Activated naive CD8-positive, alpha-beta T cell treated with anti-CD3 and anti-CD28 coated beads, Interleukin-2, amount 10 ng/mL, durations not matched to agents 7 days and 5 days (primary cell): ENCODE data around the gene USO1. TPM values are rescaled to one million over a fixed set of nuclear protein-coding genes. Genes with fewer than 3 reads are reported as not detected.
"Not testable (repeated sequence)": the region's sequence is repeated elsewhere in the genome, so short reads cannot be mapped to it uniquely, and the experiment has no call there.

ENCODE experiments used
- ATAC-seq: fragments of 150-1000 bp; cut with Tn5 transposase; one replicate; pipeline ENCODE4 v1.10.0; 2021; ENCODE audit warnings: low read depth, moderate library complexity
- POLR2A ChIA-PET: fragments of 350-600 bp; sonication (Branson Sonifier 250); formaldehyde crosslinking; loops from one replicate; lab custom pipeline; 2021; ENCODE audit warnings: antibody characterized with exemption; lab: Charles Lee
- DNase-seq: peaks from one replicate; pipeline ENCODE4 v3.0.0; 2021
- H3K27ac Mint-ChIP-seq: one replicate; pipeline ENCODE4 v1.8.0; 2022; ENCODE audit warnings: mild to moderate bottlenecking, mixed read lengths
- H3K27me3 Mint-ChIP-seq: one replicate; pipeline ENCODE4 v1.8.0; 2022; ENCODE audit warnings: mild to moderate bottlenecking, moderate library complexity, mixed read lengths
- H3K36me3 Mint-ChIP-seq: one replicate; pipeline ENCODE4 v1.8.0; 2021; ENCODE audit warnings: mild to moderate bottlenecking, mixed read lengths
- H3K4me1 Mint-ChIP-seq: one replicate; pipeline ENCODE4 v1.8.0; 2021; ENCODE audit warnings: mixed read lengths
- H3K4me3 Mint-ChIP-seq: one replicate; pipeline ENCODE4 v1.8.0; 2022; ENCODE audit warnings: mild to moderate bottlenecking, moderate library complexity, mixed read lengths
- H3K9me3 Mint-ChIP-seq: one replicate; pipeline ENCODE4 v1.8.0; 2021; ENCODE audit warnings: mixed read lengths
- total RNA-seq, 2 experiments: library from RNA; stranded (reverse); gene quantifications; one replicate each; pipeline ENCODE4 v1.2.3, GENCODE V29; 2021

USO1 gene
- total RNA-seq, 2 experiments from 2014 or later = 32.3 to 34.6 TPM

- POLR2A ChIA-PET = no interaction called here
- ATAC-seq (no peak), DNase-seq (no peak)
- H3K4me1 Mint-ChIP-seq = peaks cover 21% of the 10 kb centered on the region
- H3K27me3 Mint-ChIP-seq = no peaks in the 10 kb centered on the region
- H3K4me3 Mint-ChIP-seq = no peak overlapping the region
- no peak overlapping the region for H3K27ac Mint-ChIP-seq
- H3K36me3 Mint-ChIP-seq = peaks cover 2% of the 10 kb centered on the region
- H3K9me3 Mint-ChIP-seq = no peaks in the 10 kb centered on the region
These were observed 5.8 kb upstream of the USO1 start for GRCh38 chr4:75718529-75718928.

GRCh38 chr4:75722417-75722816 is 2.0 kb upstream of the USO1 start:
- Mint-ChIP-seq H3K27me3 (no peaks in the 10 kb centered on the region), H3K4me1 (peaks cover 32% of the 10 kb centered on the region), H3K27ac (no peak overlapping the region), H3K36me3 (peaks cover 5% of the 10 kb centered on the region), H3K4me3 (no peak overlapping the region), H3K9me3 (no peaks in the 10 kb centered on the region)
- DNase-seq (no peak), ATAC-seq (no peak)
- POLR2A ChIA-PET = interaction anchor here (0.9 to 4.0 kb wide), 2 partner anchors 9 to 50 kb away, joined by 3 to 52 read pairs; partner anchors contain the start of gene G3BP2

GRCh38 chr4:75723163-75724065 is 963 bp upstream of the USO1 start:
- ATAC-seq (no peak), DNase-seq (no peak)

GRCh38 chr4:75724867-75725724 is 719 bp downstream of the USO1 start:
- H3K9me3 Mint-ChIP-seq = no peaks in the 10 kb centered on the region
- H3K27ac Mint-ChIP-seq = peak overlapping the region; percentile 98
- H3K36me3 Mint-ChIP-seq = peaks cover 10% of the 10 kb centered on the region
- peak; percentile 21 for ATAC-seq
- H3K4me1 Mint-ChIP-seq = peaks cover 40% of the 10 kb centered on the region
- peak; percentile 65 for DNase-seq
- H3K27me3 Mint-ChIP-seq = no peaks in the 10 kb centered on the region
- POLR2A ChIA-PET = interaction anchor here (0.6 to 4.0 kb wide), 18 partner anchors 12 to 215 kb away, joined by 3 to 52 read pairs (median 7); partner anchors contain the start of genes CDKL2, G3BP2, NAAA and RCHY1
- peak overlapping the region; percentile 94 for H3K4me3 Mint-ChIP-seq

More at GRCh38 chr4:75723163-75724065, 963 bp upstream of the USO1 start:
- Mint-ChIP-seq H3K27ac (peak overlapping the region; percentile 98), H3K4me1 (peaks cover 35% of the 10 kb centered on the region), H3K4me3 (peak overlapping the region; percentile 94), H3K9me3 (no peaks in the 10 kb centered on the region), H3K27me3 (no peaks in the 10 kb centered on the region), H3K36me3 (peaks cover 6% of the 10 kb centered on the region)
- POLR2A ChIA-PET = interaction anchor here (0.7 to 4.0 kb wide), 23 partner anchors 8 to 217 kb away, joined by 3 to 52 read pairs (median 5); partner anchors contain the start of genes CDKL2, G3BP2, NAAA and RCHY1

- Mint-ChIP-seq H3K4me1 (peaks cover 40% of the 10 kb centered on the region), H3K4me3 (peak overlapping the region; percentile 94)
- not testable (repeated sequence) for H3K27me3 Mint-ChIP-seq, H3K36me3 Mint-ChIP-seq, H3K27ac Mint-ChIP-seq, ATAC-seq, DNase-seq, H3K9me3 Mint-ChIP-seq
- POLR2A ChIA-PET = interaction anchor here (0.7 to 4.0 kb wide), 4 partner anchors 53 to 214 kb away, joined by 3 to 52 read pairs (median 10); partner anchors contain the start of genes G3BP2 and NAAA
These were observed 1.7 kb downstream of the USO1 start for GRCh38 chr4:75725942-75726538.

- Mint-ChIP-seq H3K36me3 (peaks cover 10% of the 10 kb centered on the region), H3K27ac (no peak overlapping the region), H3K9me3 (no peaks in the 10 kb centered on the region), H3K4me3 (peak overlapping the region; percentile 44), H3K27me3 (no peaks in the 10 kb centered on the region), H3K4me1 (peaks cover 40% of the 10 kb centered on the region)
- DNase-seq (no peak), ATAC-seq (no peak)
- POLR2A ChIA-PET = interaction anchor here (0.7 to 0.8 kb wide), 3 partner anchors 201 to 214 kb away, joined by 3 read pairs; partner anchors contain the start of gene NAAA
These were observed 2.2 kb downstream of the USO1 start for GRCh38 chr4:75726577-75726976.

- no peaks in the 10 kb centered on the region for H3K9me3 Mint-ChIP-seq
- peaks cover 38% of the 10 kb centered on the region for H3K4me1 Mint-ChIP-seq
These were observed 2.7 kb downstream of the USO1 start for GRCh38 chr4:75727073-75727472.

GRCh38 chr4:75729836-75730235 is 5.5 kb downstream of the USO1 start:
- Mint-ChIP-seq H3K36me3 (peaks cover 20% of the 10 kb centered on the region), H3K27ac (no peak overlapping the region), H3K27me3 (no peaks in the 10 kb centered on the region), H3K4me1 (peaks cover 32% of the 10 kb centered on the region), H3K4me3 (no peak overlapping the region), H3K9me3 (peaks cover 8% of the 10 kb centered on the region)
- no peak for DNase-seq
- ATAC-seq = no peak
- POLR2A ChIA-PET = no interaction called here

More at GRCh38 chr4:75727073-75727472, 2.7 kb downstream of the USO1 start:
- POLR2A ChIA-PET = interaction anchor here (0.7 to 0.8 kb wide), 2 partner anchors 211 to 214 kb away, joined by 3 read pairs; partner anchors contain the start of gene NAAA
- peak overlapping the region; percentile 44 for H3K4me3 Mint-ChIP-seq
- peaks cover 11% of the 10 kb centered on the region for H3K36me3 Mint-ChIP-seq
- no peaks in the 10 kb centered on the region for H3K27me3 Mint-ChIP-seq
- no peak overlapping the region for H3K27ac Mint-ChIP-seq
- ATAC-seq (no peak), DNase-seq (no peak)

GRCh38 chr4:75733369-75733768 is 9.0 kb downstream of the USO1 start:
- no peaks in the 10 kb centered on the region for H3K27me3 Mint-ChIP-seq
- peaks cover 13% of the 10 kb centered on the region for H3K4me1 Mint-ChIP-seq
- no peak for DNase-seq
- H3K36me3 Mint-ChIP-seq = peaks cover 28% of the 10 kb centered on the region
- POLR2A ChIA-PET = no interaction called here
- no peak for ATAC-seq
- no peak overlapping the region for H3K27ac Mint-ChIP-seq
- H3K9me3 Mint-ChIP-seq = peaks cover 8% of the 10 kb centered on the region
- no peak overlapping the region for H3K4me3 Mint-ChIP-seq

GRCh38 chr4:75735525-75735924 is 11.1 kb downstream of the USO1 start:
- peaks cover 9% of the 10 kb centered on the region for H3K4me1 Mint-ChIP-seq
- ATAC-seq = no peak
- no peaks in the 10 kb centered on the region for H3K27me3 Mint-ChIP-seq
- H3K4me3 Mint-ChIP-seq = no peak overlapping the region
- H3K36me3 Mint-ChIP-seq = peaks cover 26% of the 10 kb centered on the region
- no peak for DNase-seq
- H3K9me3 Mint-ChIP-seq = peaks cover 8% of the 10 kb centered on the region
- H3K27ac Mint-ChIP-seq = no peak overlapping the region
- POLR2A ChIA-PET = no interaction called here

- no peaks in the 10 kb centered on the region for H3K27me3 Mint-ChIP-seq
- H3K36me3 Mint-ChIP-seq = peaks cover 26% of the 10 kb centered on the region
- no peak overlapping the region for H3K27ac Mint-ChIP-seq
- no peak overlapping the region for H3K4me3 Mint-ChIP-seq
- peaks cover 9% of the 10 kb centered on the region for H3K4me1 Mint-ChIP-seq
- ATAC-seq = no peak
- H3K9me3 Mint-ChIP-seq = peaks cover 8% of the 10 kb centered on the region
- POLR2A ChIA-PET = interaction anchor here (0.5 kb wide), 1 partner anchor 47 kb away, joined by 3 read pairs; no protein-coding TSS in a partner anchor
- no peak for DNase-seq
These were observed 12.5 kb downstream of the USO1 start for GRCh38 chr4:75736862-75737261.

GRCh38 chr4:75737398-75737797 is 13.0 kb downstream of the USO1 start:
- no peak for DNase-seq
- ATAC-seq = no peak
- H3K27me3 Mint-ChIP-seq = no peaks in the 10 kb centered on the region
- H3K36me3 Mint-ChIP-seq = peaks cover 24% of the 10 kb centered on the region
- no peak overlapping the region for H3K4me3 Mint-ChIP-seq
- POLR2A ChIA-PET = interaction anchor here (0.5 kb wide), 1 partner anchor 47 kb away, joined by 3 read pairs; no protein-coding TSS in a partner anchor
- peaks cover 8% of the 10 kb centered on the region for H3K9me3 Mint-ChIP-seq
- H3K4me1 Mint-ChIP-seq = peaks cover 8% of the 10 kb centered on the region
- no peak overlapping the region for H3K27ac Mint-ChIP-seq
